Activated naive CD4-positive, alpha-beta T cell treated with anti-CD3 and anti-CD28 coated beads, Interleukin-2, amount 10 ng/mL, durations not matched to agents 7 days and 5 days (primary cell): ENCODE data around the gene ARHGEF38.
"Not testable (repeated sequence)": the region's sequence is repeated elsewhere in the genome, so short reads cannot be mapped to it uniquely, and the experiment has no call there.

Experiments used
- CTCF ChIA-PET: fragments of 350-600 bp; sonication (Branson Sonifier 250); formaldehyde crosslinking; loops from one replicate; lab custom pipeline; 2021; ENCODE audit warnings: antibody characterized with exemption; lab: Charles Lee
- DNase-seq: peaks from one replicate; pipeline ENCODE4 v3.0.0-alpha.2; 2020
- H3K27ac Mint-ChIP-seq: one replicate; pipeline ENCODE4 v1.8.0; 2021; ENCODE audit warnings: mild to moderate bottlenecking, moderate library complexity, mixed read lengths
- H3K27me3 Mint-ChIP-seq: one replicate; pipeline ENCODE4 v1.8.0; 2021; ENCODE audit warnings: mild to moderate bottlenecking, mixed read lengths
- H3K36me3 Mint-ChIP-seq: one replicate; pipeline ENCODE4 v1.8.0; 2021; ENCODE audit warnings: mixed read lengths
- H3K4me1 Mint-ChIP-seq: one replicate; pipeline ENCODE4 v1.8.0; 2021; ENCODE audit warnings: mixed read lengths
- H3K4me3 Mint-ChIP-seq: one replicate; pipeline ENCODE4 v1.8.0; 2021; ENCODE audit warnings: mild to moderate bottlenecking, moderate library complexity, mixed read lengths
- H3K9me3 Mint-ChIP-seq: one replicate; pipeline ENCODE4 v1.8.0; 2021; ENCODE audit warnings: mixed read lengths

Gene ARHGEF38

GRCh38 chr4:105671301-105671700 lies 118.9 kb downstream of the ARHGEF38 start:
- no peaks in the 10 kb centered on the region for H3K27me3 Mint-ChIP-seq
- H3K9me3 Mint-ChIP-seq = no peaks in the 10 kb centered on the region
- no peaks in the 10 kb centered on the region for H3K4me1 Mint-ChIP-seq
- no peak for DNase-seq
- CTCF ChIA-PET = no interaction called here
- no peak overlapping the region for H3K27ac Mint-ChIP-seq
- H3K4me3 Mint-ChIP-seq = no peak overlapping the region
- no peaks in the 10 kb centered on the region for H3K36me3 Mint-ChIP-seq

GRCh38 chr4:105674011-105674410 lies 121.6 kb downstream of the ARHGEF38 start:
- no peak overlapping the region for H3K27ac Mint-ChIP-seq
- no peaks in the 10 kb centered on the region for H3K9me3 Mint-ChIP-seq
- no peak for DNase-seq
- no peaks in the 10 kb centered on the region for H3K4me1 Mint-ChIP-seq
- H3K4me3 Mint-ChIP-seq = no peak overlapping the region
- no peaks in the 10 kb centered on the region for H3K36me3 Mint-ChIP-seq
- no peaks in the 10 kb centered on the region for H3K27me3 Mint-ChIP-seq
- CTCF ChIA-PET = no interaction called here

- no peak overlapping the region for H3K4me3 Mint-ChIP-seq
- CTCF ChIA-PET = no interaction called here
- H3K27ac Mint-ChIP-seq = no peak overlapping the region
- H3K9me3 Mint-ChIP-seq = no peaks in the 10 kb centered on the region
- DNase-seq = no peak
- peaks cover 7% of the 10 kb centered on the region for H3K36me3 Mint-ChIP-seq
- no peaks in the 10 kb centered on the region for H3K27me3 Mint-ChIP-seq
- H3K4me1 Mint-ChIP-seq = no peaks in the 10 kb centered on the region
These were observed 125.3 kb downstream of the ARHGEF38 start for GRCh38 chr4:105677709-105678108.

GRCh38 chr4:105679186-105679585 lies 126.8 kb downstream of the ARHGEF38 start:
- no peak for DNase-seq
- CTCF ChIA-PET = no interaction called here
- H3K36me3 Mint-ChIP-seq = peaks cover 10% of the 10 kb centered on the region
- H3K4me3 Mint-ChIP-seq = no peak overlapping the region
- H3K9me3 Mint-ChIP-seq = no peaks in the 10 kb centered on the region
- no peak overlapping the region for H3K27ac Mint-ChIP-seq
- H3K4me1 Mint-ChIP-seq = no peaks in the 10 kb centered on the region
- no peaks in the 10 kb centered on the region for H3K27me3 Mint-ChIP-seq

- Mint-ChIP-seq H3K36me3 (peaks cover 16% of the 10 kb centered on the region), H3K9me3 (no peaks in the 10 kb centered on the region), H3K4me1 (no peaks in the 10 kb centered on the region), H3K27ac (no peak overlapping the region), H3K27me3 (no peaks in the 10 kb centered on the region), H3K4me3 (no peak overlapping the region)
- no peak for DNase-seq
- CTCF ChIA-PET = no interaction called here
These were observed 130.6 kb downstream of the ARHGEF38 start for GRCh38 chr4:105683038-105683437.

GRCh38 chr4:105686571-105686970 lies 134.2 kb downstream of the ARHGEF38 start:
- no peaks in the 10 kb centered on the region for H3K4me1 Mint-ChIP-seq
- peaks cover 32% of the 10 kb centered on the region for H3K36me3 Mint-ChIP-seq
- H3K4me3 Mint-ChIP-seq = no peak overlapping the region
- no peaks in the 10 kb centered on the region for H3K27me3 Mint-ChIP-seq
- no peaks in the 10 kb centered on the region for H3K9me3 Mint-ChIP-seq
- no peak overlapping the region for H3K27ac Mint-ChIP-seq
- no peak for DNase-seq
- CTCF ChIA-PET = no interaction called here

GRCh38 chr4:105694812-105695211 lies 142.4 kb downstream of the ARHGEF38 start:
- H3K27ac Mint-ChIP-seq, CTCF ChIA-PET, DNase-seq, H3K4me3 Mint-ChIP-seq, H3K9me3 Mint-ChIP-seq, H3K4me1 Mint-ChIP-seq, H3K27me3 Mint-ChIP-seq: not testable (repeated sequence)
- peaks cover 27% of the 10 kb centered on the region for H3K36me3 Mint-ChIP-seq

GRCh38 chr4:105695832-105696231 lies 143.4 kb downstream of the ARHGEF38 start:
- DNase-seq, H3K9me3 Mint-ChIP-seq, H3K4me1 Mint-ChIP-seq, H3K27me3 Mint-ChIP-seq, H3K4me3 Mint-ChIP-seq, CTCF ChIA-PET, H3K27ac Mint-ChIP-seq: not testable (repeated sequence)
- H3K36me3 Mint-ChIP-seq = peaks cover 22% of the 10 kb centered on the region

GRCh38 chr4:105698607-105699006 lies 146.2 kb downstream of the ARHGEF38 start:
- H3K4me3 Mint-ChIP-seq = no peak overlapping the region
- DNase-seq = no peak
- no peak overlapping the region for H3K27ac Mint-ChIP-seq
- peaks cover 3% of the 10 kb centered on the region for H3K4me1 Mint-ChIP-seq
- no peaks in the 10 kb centered on the region for H3K9me3 Mint-ChIP-seq
- peaks cover 17% of the 10 kb centered on the region for H3K36me3 Mint-ChIP-seq
- no peaks in the 10 kb centered on the region for H3K27me3 Mint-ChIP-seq
- CTCF ChIA-PET = no interaction called here

GRCh38 chr4:105707782-105708180 lies 155.4 kb downstream of the ARHGEF38 start:
- Mint-ChIP-seq H3K27ac (peak overlapping the region; percentile 90), H3K4me1 (peaks cover 31% of the 10 kb centered on the region), H3K9me3 (no peaks in the 10 kb centered on the region), H3K36me3 (peaks cover 4% of the 10 kb centered on the region), H3K27me3 (no peaks in the 10 kb centered on the region), H3K4me3 (peak overlapping the region; percentile 98)
- DNase-seq = no peak
- CTCF ChIA-PET = no interaction called here

GRCh38 chr4:105708181-105709080 lies 156.0 kb downstream of the ARHGEF38 start, which contains the start of the genes GSTCD and INTS12:
GSTCD (plus strand) TSS chr4:105708784; CDS start chr4:105717614, 8,830 bp downstream.
INTS12 (minus strand) TSS chr4:105708689; CDS start chr4:105700005, 8,684 bp downstream.
- CTCF ChIA-PET = interaction anchor here (1.2 kb wide), 1 partner anchor 235 kb away, joined by 4 read pairs; the partner anchor contains the start of gene PPA2
- DNase-seq = peak; percentile 90
- H3K27me3 Mint-ChIP-seq = no peaks in the 10 kb centered on the region

GRCh38 chr4:105709081-105709450 lies 156.6 kb downstream of the ARHGEF38 start:
- DNase-seq = no peak
- H3K9me3 Mint-ChIP-seq = no peaks in the 10 kb centered on the region

More at GRCh38 chr4:105708181-105709080, 156.0 kb downstream of the ARHGEF38 start, which contains the start of the genes GSTCD and INTS12:
- Mint-ChIP-seq H3K36me3 (peaks cover 4% of the 10 kb centered on the region), H3K27ac (peak within 1 kb of the TSS; percentile 90), H3K4me3 (peak within 1 kb of the TSS; percentile 98), H3K9me3 (no peaks in the 10 kb centered on the region), H3K4me1 (peaks cover 31% of the 10 kb centered on the region)

GRCh38 chr4:105710012-105710600 lies 157.7 kb downstream of the ARHGEF38 start:
- Mint-ChIP-seq H3K4me1 (peaks cover 31% of the 10 kb centered on the region), H3K27ac (no peak overlapping the region), H3K4me3 (peak overlapping the region; percentile 59), H3K27me3 (no peaks in the 10 kb centered on the region), H3K36me3 (peaks cover 4% of the 10 kb centered on the region), H3K9me3 (no peaks in the 10 kb centered on the region)
- CTCF ChIA-PET = interaction anchor here (0.7 kb wide), 1 partner anchor 48 kb away, joined by 3 read pairs; no protein-coding TSS in a partner anchor
- no peak for DNase-seq

More at GRCh38 chr4:105709081-105709450, 156.6 kb downstream of the ARHGEF38 start:
- peak overlapping the region; percentile 83 for H3K27ac Mint-ChIP-seq
- no peaks in the 10 kb centered on the region for H3K27me3 Mint-ChIP-seq
- peaks cover 4% of the 10 kb centered on the region for H3K36me3 Mint-ChIP-seq
- peak overlapping the region; percentile 98 for H3K4me3 Mint-ChIP-seq
- CTCF ChIA-PET = interaction anchor here (1.2 kb wide), 1 partner anchor 235 kb away, joined by 4 read pairs; the partner anchor contains the start of gene PPA2
- H3K4me1 Mint-ChIP-seq = peaks cover 31% of the 10 kb centered on the region

- no peaks in the 10 kb centered on the region for H3K9me3 Mint-ChIP-seq
- CTCF ChIA-PET = interaction anchor here (0.7 kb wide), 1 partner anchor 48 kb away, joined by 3 read pairs; no protein-coding TSS in a partner anchor
- H3K4me3 Mint-ChIP-seq = no peak overlapping the region
- H3K4me1 Mint-ChIP-seq = peaks cover 29% of the 10 kb centered on the region
- DNase-seq = no peak
- H3K27me3 Mint-ChIP-seq = no peaks in the 10 kb centered on the region
- H3K27ac Mint-ChIP-seq = no peak overlapping the region
- H3K36me3 Mint-ChIP-seq = peaks cover 3% of the 10 kb centered on the region
These were observed 158.3 kb downstream of the ARHGEF38 start for GRCh38 chr4:105710678-105711077.
